ENCODE data around the gene FETUB.

- TF ChIP-seq, protein P1, sequence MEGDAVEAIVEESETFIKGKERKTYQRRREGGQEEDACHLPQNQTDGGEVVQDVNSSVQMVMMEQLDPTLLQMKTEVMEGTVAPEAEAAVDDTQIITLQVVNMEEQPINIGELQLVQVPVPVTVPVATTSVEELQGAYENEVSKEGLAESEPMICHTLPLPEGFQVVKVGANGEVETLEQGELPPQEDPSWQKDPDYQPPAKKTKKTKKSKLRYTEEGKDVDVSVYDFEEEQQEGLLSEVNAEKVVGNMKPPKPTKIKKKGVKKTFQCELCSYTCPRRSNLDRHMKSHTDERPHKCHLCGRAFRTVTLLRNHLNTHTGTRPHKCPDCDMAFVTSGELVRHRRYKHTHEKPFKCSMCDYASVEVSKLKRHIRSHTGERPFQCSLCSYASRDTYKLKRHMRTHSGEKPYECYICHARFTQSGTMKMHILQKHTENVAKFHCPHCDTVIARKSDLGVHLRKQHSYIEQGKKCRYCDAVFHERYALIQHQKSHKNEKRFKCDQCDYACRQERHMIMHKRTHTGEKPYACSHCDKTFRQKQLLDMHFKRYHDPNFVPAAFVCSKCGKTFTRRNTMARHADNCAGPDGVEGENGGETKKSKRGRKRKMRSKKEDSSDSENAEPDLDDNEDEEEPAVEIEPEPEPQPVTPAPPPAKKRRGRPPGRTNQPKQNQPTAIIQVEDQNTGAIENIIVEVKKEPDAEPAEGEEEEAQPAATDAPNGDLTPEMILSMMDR (IDR thresholded peaks at IDR 0.05): no peak
- no peak for TF ChIP-seq POLR2A (IDR thresholded peaks at IDR 0.05; ENCODE audit: low read length)
- TF ChIP-seq JUN (IDR thresholded peaks at IDR 0.05): no peak
- no peak for TF ChIP-seq POLR2AphosphoS2 (conservative IDR thresholded peaks at IDR 0.05; ENCODE audit: low read length)
- TF ChIP-seq ZFP36 (IDR thresholded peaks at IDR 0.05; ENCODE audit: borderline replicate concordance, partially characterized antibody): no peak
- TF ChIP-seq SREBF2 (IDR thresholded peaks at IDR 0.05): no peak
- TF ChIP-seq GATA3 (IDR thresholded peaks at IDR 0.05; ENCODE audit: borderline replicate concordance): no peak
- no peak for TF ChIP-seq EP300 (IDR thresholded peaks at IDR 0.05)
- TF ChIP-seq, protein P2, sequence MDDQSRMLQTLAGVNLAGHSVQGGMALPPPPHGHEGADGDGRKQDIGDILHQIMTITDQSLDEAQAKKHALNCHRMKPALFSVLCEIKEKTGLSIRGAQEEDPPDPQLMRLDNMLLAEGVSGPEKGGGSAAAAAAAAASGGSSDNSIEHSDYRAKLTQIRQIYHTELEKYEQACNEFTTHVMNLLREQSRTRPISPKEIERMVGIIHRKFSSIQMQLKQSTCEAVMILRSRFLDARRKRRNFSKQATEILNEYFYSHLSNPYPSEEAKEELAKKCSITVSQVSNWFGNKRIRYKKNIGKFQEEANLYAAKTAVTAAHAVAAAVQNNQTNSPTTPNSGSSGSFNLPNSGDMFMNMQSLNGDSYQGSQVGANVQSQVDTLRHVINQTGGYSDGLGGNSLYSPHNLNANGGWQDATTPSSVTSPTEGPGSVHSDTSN (IDR thresholded peaks at IDR 0.05): no peak
Observed at GRCh38 chr3:186670155-186670554, 30.0 kb downstream of the FETUB start.
